ENCODE measurements around the gene PLIN3.
A peak's percentile ranks its signal among the peaks of the same experiment; 100 is the strongest.
"Not testable (repeated sequence)": the region's sequence is repeated elsewhere in the genome, so short reads cannot be mapped to it uniquely, and the experiment has no call there.

The PLIN3 gene

GRCh38 chr19:4867534-4868285, at the start of gene PLIN3:
Gene PLIN3 (minus strand): TSS chr19:4867667. CDS start chr19:4861394, 6,273 bp downstream.
- peak; percentile 90 for DNase-seq (ENCODE audit: low read depth)

GRCh38 chr19:4916292-4917082, 49.0 kb upstream of the PLIN3 start:
- no peak for DNase-seq (ENCODE audit: low read depth)

GRCh38 chr19:4914736-4915501, 47.5 kb upstream of the PLIN3 start:
- peak; percentile 64 for DNase-seq (ENCODE audit: low read depth)

GRCh38 chr19:4913996-4914735, 46.7 kb upstream of the PLIN3 start:
- DNase-seq (ENCODE audit: low read depth): no peak

GRCh38 chr19:4911786-4912672, 44.6 kb upstream of the PLIN3 start:
- peak; percentile 77 for DNase-seq (ENCODE audit: low read depth)

- DNase-seq (ENCODE audit: low read depth): no peak
These were observed 43.8 kb upstream of the PLIN3 start for GRCh38 chr19:4911314-4911713.

- no peak for DNase-seq (ENCODE audit: low read depth)
These were observed 43.3 kb upstream of the PLIN3 start for GRCh38 chr19:4910594-4911281.

- DNase-seq (ENCODE audit: low read depth): peak; percentile 92
These were observed 42.6 kb upstream of the PLIN3 start for GRCh38 chr19:4909897-4910593.

- DNase-seq (ENCODE audit: low read depth): peak; percentile 73
These were observed 41.9 kb upstream of the PLIN3 start, which contains the start of gene UHRF1 for GRCh38 chr19:4909156-4909896. Gene UHRF1 (plus strand): TSS chr19:4909501. CDS start chr19:4910886, 1,385 bp downstream.

GRCh38 chr19:4908781-4909155, 41.3 kb upstream of the PLIN3 start:
- no peak for DNase-seq (ENCODE audit: low read depth)

- DNase-seq (ENCODE audit: low read depth): no peak
These were observed 40.9 kb upstream of the PLIN3 start for GRCh38 chr19:4908360-4908759.

GRCh38 chr19:4906963-4907362, 39.5 kb upstream of the PLIN3 start:
- no peak for DNase-seq (ENCODE audit: low read depth)

GRCh38 chr19:4904481-4904880, 37.0 kb upstream of the PLIN3 start:
- DNase-seq (ENCODE audit: low read depth): no peak

- no peak for DNase-seq (ENCODE audit: low read depth)
These were observed 35.3 kb upstream of the PLIN3 start, which contains the start of gene ARRDC5 for GRCh38 chr19:4902796-4903195. Gene ARRDC5 (minus strand): TSS chr19:4902896. CDS start chr19:4902825, 71 bp downstream.

GRCh38 chr19:4900879-4901278, 33.4 kb upstream of the PLIN3 start:
- not testable (repeated sequence) for DNase-seq (ENCODE audit: low read depth)

- DNase-seq (ENCODE audit: low read depth): no peak
These were observed 29.7 kb upstream of the PLIN3 start for GRCh38 chr19:4897146-4897545.

- DNase-seq (ENCODE audit: low read depth): no peak
These were observed 28.9 kb upstream of the PLIN3 start for GRCh38 chr19:4896372-4896771.

- DNase-seq (ENCODE audit: low read depth): not testable (repeated sequence)
These were observed 25.5 kb upstream of the PLIN3 start for GRCh38 chr19:4892962-4893361.

GRCh38 chr19:4891066-4891465, 23.6 kb upstream of the PLIN3 start:
- DNase-seq (ENCODE audit: low read depth): no peak

Data from activated T-cell treated with anti-CD3 and anti-CD28 coated beads for 24 hours (primary cell).